GM21619 (cell line): ENCODE data around the gene PRRT2.

Experiments used
- ATAC-seq: cut with Tn5 transposase; IDR thresholded peaks from one replicate; pipeline ENCODE4 v1.9.1; 2021; ENCODE audit not compliant: unreplicated experiment

PRRT2 gene

GRCh38 chr16:29858974-29859373 is 47.0 kb downstream of the PRRT2 start:
- ATAC-seq = no peak

DNA sequence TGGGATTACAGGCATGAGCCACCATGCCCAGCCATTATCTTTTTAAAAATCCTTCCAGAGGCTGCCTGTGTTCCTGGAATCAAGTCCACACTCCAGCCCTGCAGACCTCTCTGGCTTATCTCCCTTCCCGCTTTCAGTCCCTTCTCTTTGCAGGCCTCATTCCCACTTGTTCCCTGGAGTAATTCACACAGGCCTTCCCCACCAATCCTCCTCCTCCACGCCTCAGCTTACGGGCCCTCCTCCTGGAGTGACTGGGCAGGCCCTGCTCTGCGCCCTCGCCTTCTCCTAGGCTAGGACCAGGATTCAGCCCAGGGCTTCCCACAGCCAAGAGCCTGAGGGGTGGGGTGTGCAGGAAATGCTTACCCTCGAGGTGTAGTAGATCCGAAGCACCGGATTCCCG is 48.2 kb downstream of the PRRT2 start:
- ATAC-seq = no peak

DNA sequence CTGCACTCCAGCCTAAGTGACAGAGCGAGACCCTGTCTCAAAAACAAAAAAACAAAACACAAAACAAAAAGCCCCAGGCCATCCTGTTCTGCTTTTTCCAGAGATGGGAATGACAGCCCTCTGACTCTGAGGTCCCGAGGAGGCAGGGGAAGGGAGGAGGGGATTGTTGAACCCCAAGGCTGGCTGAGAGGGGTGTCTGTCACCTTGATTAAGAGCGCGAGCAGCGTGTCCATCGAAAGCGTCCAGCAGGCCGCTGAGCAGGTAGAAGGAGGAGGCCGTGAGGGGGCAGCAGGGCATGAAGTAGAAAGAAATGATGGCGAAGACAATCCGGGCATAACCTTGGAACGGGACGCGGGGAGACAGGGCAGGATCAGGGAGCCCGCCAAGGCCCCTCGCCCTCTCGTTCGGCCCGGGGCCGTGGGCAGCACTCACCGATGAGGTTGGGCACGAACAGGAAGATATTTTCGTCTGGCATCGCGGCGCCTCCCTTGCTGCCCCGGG is 50.4 kb downstream of the PRRT2 start:
- no peak for ATAC-seq

- peak; percentile 92 for ATAC-seq
Measured at GRCh38 chr16:29862884-29863668, 51.1 kb downstream of the PRRT2 start, which contains the start of gene CDIPT. CDIPT (minus strand) TSS chr16:29863226; CDS start chr16:29862857, 369 bp downstream.

DNA sequence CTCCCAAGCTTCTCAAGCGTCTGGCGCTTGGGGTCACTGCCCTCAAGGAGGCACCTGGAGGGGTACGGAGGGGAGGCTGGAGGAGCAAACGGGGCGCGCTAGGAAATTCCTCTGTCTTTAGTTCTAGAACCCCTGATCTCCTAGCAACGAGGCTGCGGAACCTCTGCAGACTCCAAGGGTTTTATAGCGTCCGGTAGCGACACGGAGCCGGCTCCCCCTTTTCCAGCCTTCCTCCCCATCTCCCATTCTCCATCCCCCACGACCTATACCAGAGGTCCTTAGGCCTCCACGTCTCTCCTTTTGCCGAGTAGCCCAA is 51.6 kb downstream of the PRRT2 start:
- no peak for ATAC-seq

DNA sequence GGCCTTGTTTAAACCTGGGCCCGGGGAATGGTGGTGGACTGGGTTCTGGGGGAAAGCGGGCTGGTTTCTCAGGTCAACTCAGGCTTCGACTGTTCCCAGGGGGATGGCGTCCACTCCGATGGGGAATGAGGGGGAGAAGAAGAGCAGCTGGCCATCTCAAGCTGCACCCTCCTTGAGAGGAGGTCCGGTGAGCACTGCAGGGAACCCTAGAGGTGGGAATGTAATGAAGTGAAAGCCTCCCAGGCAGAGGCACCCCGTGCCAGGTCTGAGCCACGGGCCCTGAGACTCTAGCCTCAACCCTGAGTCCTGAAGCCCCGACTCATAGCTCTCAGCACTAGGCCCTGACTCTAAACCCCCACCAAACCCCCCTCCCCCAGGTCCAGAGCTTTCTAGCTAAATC is 52.2 kb downstream of the PRRT2 start:
- no peak for ATAC-seq
